NCI-H146 (cell line): ENCODE results near the gene KTI12.
A peak's percentile ranks its signal among the peaks of the same experiment; 100 is the strongest.
"Not testable (repeated sequence)": the region's sequence is repeated elsewhere in the genome, so short reads cannot be mapped to it uniquely, and the experiment has no call there.

Experiments
- DNase-seq: peaks from one replicate; lab custom pipeline; 2025; lab: John Stamatoyannopoulos, UW

The KTI12 gene

DNA sequence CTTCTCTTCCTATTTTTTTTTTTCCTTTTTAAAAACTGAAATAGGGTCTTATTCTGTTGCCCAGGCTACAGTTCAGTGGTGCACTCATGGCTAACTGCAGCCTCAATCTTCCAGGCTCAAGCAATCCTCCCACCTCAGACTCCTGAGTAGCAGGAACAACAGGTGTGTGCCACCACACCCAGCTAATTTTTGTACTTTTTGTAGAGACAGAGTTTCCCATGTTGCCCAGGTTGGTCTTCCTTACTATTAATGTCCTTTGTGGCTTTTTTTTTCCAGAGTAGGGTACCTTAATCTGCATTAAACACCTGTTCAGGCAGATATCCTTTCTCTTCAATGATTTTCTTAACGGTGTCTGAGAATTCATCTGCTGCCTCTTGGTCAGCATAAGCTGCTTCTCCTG is 4.3 kb upstream of the KTI12 start:
- DNase-seq = no peak

DNA sequence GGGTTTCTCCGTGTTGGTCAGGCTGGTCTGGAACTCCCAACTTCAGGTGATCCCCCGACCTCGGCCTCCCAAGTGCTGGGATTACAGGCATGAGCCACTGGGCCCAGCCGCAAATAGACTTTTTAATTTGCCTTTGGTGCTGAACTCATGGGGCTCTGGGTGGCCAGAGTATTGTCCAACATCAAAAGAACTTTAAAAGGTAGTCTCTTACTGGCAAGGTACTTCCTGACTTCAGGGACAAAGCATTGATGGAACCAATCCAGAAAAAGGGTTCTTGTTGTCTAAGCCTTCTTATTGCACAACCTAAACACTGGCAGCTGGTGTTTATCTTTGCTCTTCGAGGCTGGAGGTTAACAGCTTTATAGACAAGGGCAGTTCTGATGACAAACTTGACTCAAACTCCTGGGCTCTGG is 3.8 kb upstream of the KTI12 start:
- no peak for DNase-seq

DNA sequence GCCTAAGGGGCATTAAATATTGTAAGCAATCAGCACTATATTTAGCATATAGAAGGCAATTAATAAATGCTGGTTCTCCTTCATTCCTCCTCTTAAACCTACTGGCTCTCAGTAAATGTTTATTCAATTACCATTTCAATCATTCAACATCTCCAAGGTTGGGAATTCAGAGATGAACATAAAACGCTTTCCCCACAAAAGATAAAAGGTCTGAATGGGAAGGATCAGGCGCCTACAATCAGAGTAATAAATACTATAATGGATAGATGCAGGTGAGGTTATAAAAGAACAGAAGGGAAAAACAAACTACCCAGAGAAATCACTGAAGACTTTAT is 407 bp upstream of the KTI12 start:
- no peak for DNase-seq

DNA sequence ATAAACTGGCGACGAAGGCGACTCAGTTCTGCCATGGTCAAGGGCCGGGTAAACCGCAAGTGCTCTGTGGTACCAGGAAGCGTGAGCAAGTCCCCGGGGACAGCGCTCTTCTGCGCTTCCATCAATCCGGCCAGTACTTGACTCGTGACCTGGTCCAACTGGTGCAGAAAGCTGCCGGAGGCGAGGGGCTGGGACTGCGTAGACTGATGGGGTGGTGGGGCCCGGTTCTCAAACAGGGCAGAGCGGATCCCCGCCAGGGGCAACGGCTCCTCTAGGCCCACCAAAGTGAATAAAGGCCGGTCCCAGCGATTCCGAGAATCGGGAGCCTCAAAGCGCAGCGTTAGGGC is 852 bp downstream of the KTI12 start:
- DNase-seq = peak; percentile 29

DNA sequence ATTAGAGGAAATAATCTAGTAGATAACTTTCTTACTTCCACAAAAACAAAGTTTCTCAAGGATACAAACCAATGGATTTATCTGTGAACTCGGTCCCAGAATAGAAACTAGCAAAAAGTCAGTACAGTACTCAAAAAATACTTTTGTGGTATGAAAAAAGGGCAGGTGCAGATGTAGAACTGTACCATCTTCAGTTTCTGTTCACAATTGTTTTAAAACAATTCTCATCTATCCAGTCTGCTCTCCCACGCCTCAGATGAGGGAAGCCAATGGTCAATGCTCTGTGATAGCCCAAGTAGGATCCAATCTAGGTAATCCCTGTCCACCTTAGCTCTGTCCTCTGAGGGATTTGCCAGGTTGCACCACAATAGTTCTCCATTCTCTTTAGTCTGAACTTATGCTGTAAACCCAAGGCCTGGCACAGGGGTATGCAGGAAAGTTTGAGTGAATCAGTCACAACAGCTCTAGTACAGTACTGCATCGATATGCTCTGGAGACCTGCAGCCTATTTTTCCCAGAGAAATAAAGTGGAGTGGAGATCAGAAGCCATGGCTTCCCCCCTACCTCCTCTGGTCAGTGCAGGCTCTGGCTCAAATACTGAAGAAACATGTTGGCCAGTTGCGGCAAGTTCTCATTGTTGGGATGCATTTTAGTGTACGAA is 1.4 kb downstream of the KTI12 start:
- no peak for DNase-seq

DNA sequence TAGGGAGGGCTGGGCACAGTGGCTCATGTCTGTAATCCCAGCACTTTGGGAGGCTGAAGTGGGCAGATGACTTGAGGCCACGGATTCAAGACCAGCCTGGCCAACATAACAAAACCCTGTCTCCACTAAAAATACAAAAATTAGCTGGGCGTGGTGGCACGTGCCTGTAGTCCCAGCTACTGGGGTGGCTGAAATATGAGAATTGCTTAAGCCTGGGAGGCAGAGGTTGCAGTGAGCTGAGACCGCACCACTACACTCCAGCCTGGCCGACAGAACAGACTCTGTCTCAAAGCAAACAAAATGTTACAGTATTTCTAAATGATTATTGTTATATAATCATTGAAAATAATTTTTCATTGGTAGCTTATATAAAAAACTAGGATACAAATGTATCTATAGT is 4.8 kb downstream of the KTI12 start:
- not testable (repeated sequence) for DNase-seq

DNA sequence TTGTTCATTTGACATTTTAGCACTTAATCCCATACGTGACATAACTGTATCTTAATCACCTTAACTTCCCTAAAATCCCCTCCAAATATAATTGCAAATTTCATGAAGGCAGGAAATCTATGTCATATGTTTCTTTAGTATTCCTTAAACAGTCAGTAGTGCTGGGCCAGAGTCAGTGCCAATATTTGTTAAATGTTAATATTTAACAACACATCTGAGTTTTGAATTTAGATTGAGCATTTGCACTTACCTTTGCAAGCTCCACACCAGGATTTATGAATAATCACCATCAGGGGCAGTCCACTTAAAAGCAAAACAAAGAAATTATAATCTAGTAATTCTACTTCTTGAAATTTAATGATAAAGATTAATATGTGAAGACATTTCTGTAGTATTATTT is 5.3 kb downstream of the KTI12 start:
- no peak for DNase-seq

DNA sequence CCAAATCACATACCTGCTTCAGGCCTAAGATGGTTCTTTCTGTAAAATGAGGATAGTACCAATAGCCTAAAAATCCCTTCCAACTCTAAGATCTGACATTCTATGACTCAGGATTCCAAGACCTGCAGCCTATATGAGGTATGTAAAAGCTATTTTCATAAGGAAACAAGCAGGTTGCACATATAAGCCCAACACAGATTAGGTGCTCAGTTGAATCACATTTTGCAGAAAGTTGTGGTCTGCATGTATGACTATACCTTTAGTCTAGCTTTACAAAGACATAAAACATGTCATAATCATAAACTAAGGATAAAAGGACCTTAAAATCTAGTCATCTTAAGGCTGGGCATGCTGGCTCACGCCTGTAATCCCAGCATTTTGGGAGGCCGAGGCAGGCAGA is 7.3 kb downstream of the KTI12 start:
- DNase-seq = no peak

DNA sequence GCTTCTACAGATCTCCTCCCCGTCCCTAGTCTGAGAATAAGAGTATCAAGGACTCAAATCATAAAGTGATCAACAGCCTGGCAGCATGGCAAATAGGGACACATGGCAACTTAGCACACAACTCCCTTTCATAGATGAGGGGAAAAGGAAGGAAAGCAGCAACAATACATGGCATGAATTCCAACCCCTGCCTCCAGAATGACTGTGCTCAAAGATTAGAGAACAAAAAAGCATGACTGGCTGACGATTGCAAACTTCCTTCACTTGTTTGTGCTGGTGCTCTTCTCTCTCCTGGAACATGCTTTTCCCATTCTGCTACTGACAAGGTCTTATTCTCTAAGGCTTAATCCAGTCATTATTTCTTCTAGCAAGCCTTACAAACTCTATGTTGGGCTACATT is 11.5 kb downstream of the KTI12 start:
- no peak for DNase-seq

DNA sequence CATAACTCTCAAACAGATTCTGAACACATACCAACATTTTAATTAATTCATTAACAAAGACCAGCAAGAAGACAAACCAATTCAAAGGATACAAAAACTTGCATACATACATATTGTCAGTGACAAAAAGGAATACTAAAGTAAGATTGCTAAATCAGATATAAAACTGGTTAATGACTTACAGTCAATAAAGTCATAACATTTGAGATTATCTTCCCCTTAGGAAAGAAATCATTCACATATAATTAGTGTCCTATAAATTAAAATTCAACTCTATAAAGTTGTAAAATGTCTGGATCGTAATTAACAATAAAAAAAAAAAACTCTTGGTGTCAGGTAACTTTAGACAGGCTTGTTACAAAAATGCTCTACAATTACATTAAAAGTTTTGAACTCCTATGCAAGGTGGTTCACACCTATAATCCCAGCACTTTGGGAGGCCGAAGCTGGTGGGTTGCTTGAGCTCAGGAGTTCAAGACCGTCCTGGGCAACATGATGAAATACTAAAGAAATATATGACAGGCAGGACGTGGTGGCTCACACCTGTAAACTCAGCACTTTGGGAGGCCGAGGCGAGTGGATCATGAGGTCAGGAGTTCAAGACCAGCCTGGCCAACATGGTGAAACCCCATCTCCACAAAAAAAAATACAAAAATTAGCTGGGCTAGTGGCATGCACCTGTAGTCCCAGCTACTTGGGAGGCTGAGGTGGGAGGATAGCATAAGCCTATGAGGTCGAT is 25.4 kb downstream of the KTI12 start:
- DNase-seq = no peak

DNA sequence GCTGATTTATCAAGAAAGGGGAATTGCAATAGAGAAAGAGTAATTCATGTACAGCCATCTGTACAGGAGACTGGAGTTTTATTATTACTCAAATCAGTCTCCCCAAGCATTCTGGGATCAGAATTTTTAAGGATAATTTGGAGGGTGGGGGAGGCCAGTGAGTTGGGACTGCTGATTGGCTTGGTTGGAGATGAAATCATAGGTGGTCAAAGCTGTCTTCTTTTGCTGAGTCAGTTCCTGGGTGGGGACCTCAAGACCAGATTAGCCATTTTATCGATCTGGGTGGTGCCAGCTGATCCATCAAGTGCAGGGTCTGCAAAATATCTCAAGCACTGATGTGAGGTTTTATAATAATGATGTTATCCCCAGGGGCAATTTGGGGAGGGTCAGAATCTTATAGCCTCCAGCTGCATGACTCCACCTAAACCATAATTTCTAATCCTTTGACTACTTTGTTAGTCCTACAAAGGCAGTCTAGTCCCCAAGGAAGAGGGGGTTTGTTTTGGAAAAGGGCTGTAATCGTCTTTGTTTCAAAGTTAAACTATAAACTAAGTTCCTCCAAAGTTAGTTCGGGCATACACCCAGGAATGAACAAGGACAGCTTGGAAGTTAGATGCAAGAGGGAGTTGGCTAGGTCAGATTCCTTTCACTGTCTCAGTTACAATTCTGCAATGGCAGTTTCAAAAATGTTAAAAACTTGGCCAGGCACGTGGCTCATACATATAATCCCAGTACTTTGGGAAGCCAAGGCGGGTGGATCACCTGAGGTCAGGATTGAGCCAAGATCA is 26.2 kb downstream of the KTI12 start:
- DNase-seq = no peak

DNA sequence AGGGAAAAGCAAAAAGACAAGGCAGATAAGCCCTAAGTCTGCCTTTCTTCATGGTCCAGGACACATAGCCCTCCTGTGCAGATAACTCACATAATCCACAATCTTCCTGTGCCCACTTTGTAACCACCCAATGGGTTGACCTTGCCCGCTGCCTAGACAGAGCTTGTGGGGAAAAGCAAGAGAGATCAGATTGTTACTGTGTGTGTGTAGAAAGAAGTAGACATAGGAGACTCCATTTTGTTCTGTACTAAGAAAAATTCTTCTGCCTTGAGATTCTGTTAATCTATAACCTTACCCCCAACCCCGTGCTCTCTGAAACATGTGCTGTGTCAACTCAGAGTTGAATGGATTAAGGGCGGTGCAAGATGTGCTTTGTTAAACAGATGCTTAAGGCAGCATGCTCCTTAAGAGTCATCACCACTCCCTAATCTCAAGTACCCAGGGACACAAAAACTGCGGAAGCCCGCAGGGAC is 27.5 kb downstream of the KTI12 start:
- DNase-seq = not testable (repeated sequence)

DNA sequence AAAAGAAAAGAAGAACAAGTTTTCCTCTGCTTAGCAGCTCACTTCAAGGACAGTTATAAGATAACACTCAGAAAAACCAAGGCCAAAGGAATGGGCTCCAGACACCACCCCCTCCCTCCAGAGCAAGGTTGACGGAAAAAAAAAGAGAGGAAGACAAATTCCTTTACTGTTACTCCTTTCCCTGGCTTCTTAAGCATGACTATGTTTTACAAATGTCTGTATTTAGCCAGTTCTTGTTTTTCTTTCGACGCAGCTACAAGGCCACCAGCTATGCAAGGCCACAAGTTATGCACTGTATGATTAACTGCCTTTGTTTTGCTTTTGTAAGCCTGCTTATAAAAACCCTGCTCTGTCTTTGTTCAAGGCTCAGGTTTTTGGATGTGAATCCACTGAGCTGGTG is 28.1 kb downstream of the KTI12 start:
- DNase-seq = not testable (repeated sequence)

DNA sequence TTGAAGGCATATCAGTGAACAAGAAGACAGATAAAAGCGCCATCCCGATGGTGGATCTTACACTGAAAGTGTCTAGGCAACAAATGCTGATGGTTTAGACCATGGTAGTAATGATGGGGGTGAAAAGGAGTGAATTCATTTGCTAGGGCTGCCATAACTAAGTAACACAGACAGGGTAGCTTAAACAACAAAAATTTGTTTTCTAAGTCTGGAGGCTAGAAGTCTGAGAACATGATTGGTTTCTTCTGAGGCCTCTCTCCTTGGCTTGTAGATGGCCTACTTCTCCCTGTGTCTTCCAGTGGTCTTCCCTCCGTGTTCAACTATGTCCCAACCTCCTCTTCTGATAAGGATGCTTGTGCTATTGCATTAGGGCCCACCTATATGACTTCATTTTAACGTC is 29.7 kb downstream of the KTI12 start:
- no peak for DNase-seq

DNA sequence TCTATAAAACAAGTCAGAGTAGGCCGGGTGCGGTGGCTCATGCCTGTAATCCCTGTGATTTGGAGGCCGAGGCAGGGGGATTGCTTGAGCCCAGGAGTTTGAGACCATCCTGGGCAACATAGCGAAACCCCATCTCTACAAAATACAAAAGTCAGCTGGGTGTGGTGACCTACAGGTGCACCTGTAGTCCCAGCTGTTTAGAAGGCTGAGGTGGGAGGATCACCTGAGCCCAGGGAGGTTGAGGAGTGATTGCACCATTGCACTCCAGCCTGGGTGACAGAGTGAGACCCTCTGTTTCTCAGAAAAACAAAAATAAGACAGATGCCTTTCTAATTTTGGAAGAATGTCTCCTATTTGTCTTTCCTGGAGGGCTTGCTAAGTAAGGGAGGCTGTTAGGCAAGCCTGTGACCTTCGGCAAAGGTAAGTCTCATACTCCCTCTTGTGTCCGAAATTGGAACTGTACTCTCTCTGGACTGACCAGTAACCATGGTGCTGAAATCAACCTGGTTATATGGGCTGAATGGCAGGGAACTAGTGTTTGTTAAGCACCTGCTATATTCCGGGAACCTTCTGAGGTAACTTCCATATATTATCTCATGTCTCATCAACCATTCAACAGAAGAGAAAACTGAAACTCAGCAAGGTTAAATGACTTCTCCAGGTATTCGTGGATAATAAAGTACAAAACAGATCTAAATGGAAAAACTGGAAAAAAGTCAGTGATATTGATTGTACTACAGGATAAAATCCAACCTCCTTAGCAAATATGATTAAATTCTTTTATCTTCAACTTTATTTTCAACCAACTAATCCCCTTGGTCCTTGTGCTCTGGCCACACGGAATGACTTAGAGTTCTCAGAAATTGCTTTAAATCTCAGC is 31.3 kb downstream of the KTI12 start:
- DNase-seq = peak; percentile 86

DNA sequence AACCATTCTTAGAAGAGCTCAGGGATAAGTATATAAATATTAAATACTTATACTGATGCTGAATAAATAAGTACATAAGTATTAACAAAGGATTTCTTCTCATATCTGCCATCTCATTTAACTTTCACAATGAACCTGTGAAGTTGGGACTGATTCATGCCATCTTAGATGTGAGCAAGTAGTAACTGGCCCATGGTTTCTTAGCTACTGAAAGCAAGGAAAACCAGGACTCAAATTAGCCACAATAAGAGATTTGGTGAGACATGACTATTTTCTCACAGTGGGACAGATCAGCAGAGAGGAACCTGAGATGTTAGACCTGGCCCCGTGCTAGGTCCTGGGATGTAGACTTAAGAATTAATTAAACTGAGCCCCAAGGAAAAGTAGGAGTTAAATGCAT is 34.9 kb downstream of the KTI12 start:
- no peak for DNase-seq

DNA sequence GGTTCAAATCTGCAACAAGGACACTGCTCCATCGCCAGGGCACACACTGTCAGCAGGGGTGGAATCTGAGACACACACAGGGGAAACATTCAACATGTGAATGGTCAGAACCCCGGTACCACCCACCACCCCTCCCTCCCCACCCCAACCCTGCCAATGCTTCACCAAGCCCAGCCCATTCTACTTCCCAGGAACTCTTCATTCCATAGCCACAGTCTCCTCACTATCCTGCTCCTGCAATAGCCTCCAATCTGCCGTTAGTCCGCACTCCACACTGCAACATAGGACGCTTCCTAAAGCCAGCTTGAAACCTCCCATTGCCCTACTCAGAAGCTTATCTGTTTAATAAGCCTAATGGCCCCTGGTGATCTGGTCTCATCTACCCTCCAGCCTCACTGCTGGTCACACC is 35.6 kb downstream of the KTI12 start:
- no peak for DNase-seq

DNA sequence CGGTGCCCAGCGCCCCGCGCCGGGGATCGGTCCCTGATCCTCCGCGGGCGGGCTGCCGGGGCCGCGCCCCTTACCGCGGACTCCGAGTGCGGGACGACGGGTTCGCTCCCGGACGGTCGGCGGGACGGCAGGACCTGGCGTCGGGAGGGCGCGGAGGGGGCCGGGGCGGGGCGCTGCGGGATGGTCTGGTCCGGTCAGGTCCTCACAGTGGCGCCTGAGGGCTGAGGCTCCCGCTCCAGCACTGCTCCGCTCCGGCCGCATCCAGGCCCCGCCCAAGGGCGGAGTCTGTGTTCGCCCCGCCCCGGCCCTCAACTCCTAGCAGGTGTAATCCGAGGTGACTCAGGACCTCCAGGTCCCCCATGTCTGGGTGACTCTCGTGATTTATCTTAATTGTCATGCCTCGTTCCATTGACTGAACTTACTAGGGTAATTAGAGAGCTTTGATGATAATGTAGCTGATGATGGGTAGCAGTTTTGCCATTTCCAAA is 43.1 kb downstream of the KTI12 start, which contains the start of gene RAB3B:
Gene RAB3B (minus strand): TSS at position 223 of the 488 bp plus-strand sequence. CDS start 13,583 bp downstream, outside the sequence.
- DNase-seq = peak; percentile 87

DNA sequence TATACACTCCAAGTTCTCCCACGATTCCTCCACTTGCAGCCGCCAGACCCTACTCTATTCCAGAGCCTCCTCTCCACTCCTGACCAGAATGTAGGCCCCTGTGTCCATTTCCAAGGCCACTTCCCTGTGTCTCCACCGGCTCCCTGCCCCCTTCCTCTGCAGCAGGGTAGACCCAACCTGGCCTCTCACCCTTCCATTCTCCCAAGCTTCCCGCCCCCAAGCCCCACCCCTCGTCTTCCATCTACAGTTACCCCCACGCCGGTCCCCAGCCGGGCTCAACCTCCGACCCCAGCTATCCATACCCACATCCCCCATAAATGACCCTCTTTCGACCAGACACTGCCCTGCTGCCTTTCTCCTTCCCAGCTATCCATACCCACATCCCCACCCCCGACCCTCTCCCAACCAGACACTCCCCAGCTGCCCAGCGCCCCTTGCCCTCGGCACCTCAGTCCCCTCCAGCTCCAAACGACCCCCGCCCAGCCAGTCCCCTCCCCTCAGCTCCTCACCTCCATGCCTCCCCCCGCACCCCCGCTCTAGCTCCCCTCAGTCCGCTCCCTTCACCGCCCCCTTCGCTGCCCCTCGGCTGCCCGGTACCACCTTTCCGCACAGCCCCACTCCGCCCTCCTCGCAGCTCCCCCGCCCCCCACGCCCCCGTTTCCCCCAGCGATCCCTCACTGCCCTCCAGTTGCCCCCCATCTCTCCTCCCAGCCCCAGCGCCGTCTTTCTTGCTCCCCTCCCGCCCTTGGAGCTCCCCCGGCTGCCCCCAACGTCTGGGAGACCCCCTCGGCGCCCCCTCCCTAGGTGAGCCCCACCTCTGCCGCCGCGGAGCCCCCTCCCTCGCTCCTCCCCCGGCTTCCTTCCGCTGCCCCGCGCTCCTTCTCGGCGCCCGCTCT is 43.8 kb downstream of the KTI12 start:
- peak; percentile 61 for DNase-seq

DNA sequence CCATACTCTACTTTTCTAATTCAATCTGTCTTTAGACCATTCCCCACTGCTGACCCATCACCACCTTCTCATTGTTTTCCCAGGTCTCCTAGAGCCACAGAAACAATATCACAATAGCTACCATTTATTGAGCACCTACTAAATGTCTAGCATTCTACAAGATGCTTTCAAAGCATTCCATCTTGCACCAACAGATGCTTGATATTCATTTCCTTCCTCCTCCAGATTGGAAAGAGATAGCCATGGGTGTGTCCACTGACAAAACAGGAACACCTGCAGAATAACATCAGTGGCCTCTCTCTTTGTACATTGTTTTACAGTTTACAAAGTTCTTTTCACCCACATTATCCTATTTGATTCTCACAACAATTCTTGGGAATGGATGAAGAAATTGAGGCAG is 45.4 kb downstream of the KTI12 start:
- DNase-seq = no peak

DNA sequence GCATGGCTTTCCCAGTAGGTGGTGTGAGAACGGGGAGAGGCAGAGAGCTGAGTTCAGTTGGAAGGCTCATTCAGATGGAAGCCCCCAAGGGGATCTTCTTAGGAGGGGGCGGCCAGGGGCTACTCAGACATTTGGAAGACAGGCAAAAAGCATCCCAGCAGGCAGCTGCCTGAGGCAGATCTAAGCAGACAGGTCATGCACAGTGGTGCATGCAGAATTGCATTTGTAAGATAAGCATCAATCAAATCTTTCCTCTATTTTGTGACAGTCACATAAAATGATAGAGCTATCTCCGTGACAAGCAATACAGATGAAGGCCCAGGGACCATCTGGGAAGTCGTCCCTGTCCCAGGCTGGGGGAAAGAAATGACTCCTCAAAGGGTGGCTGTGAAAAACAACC is 46.9 kb downstream of the KTI12 start:
- DNase-seq = peak; percentile 31
